22Rv1 (cell line): ENCODE measurements around the gene UBE2J1.

ENCODE experiments used
- ZFX ChIP-seq: fragments of 450-650 bp; IDR thresholded peaks from 2 replicates; pipeline ENCODE4 v1.6.1; 2017; ENCODE audit warnings: antibody characterized with exemption, borderline replicate concordance
- TF ChIP-seq, protein P1 (sequence below): fragments of 450-650 bp; IDR thresholded peaks from 2 replicates; pipeline ENCODE4 v1.5.1; 2017; ENCODE audit warnings: mild to moderate bottlenecking

DNA sequence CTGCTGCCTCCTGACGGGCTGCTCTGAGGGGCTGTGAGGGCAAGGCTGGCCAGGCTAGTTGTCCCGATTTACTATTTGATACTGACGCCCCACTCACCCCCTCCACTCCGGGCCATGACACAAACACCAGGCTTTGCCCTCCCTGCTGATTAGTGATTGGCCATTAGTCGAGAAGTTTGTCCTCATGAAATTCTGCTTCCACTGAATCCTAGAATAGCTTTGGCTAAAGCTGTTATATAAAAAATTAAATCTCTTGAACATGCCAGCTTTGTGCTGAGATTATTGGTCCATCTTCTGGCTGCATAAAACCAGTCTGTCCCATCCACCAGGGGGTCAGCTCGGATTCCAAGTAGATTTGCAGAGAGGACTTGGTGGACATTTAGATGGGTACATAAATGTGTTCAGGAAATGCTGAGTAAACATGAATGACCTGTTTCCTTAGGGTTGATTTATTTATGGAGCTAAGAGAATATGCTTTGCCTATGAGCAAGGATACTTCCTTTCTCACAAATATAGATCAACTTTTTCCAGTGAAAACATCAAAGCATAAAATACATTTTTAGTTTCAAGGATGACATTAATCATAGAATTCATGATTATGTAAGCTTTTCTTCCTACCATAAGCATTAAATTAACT is 37.2 kb downstream of the UBE2J1 start, which contains the start of gene GABRR2:
- TF ChIP-seq, protein P1, sequence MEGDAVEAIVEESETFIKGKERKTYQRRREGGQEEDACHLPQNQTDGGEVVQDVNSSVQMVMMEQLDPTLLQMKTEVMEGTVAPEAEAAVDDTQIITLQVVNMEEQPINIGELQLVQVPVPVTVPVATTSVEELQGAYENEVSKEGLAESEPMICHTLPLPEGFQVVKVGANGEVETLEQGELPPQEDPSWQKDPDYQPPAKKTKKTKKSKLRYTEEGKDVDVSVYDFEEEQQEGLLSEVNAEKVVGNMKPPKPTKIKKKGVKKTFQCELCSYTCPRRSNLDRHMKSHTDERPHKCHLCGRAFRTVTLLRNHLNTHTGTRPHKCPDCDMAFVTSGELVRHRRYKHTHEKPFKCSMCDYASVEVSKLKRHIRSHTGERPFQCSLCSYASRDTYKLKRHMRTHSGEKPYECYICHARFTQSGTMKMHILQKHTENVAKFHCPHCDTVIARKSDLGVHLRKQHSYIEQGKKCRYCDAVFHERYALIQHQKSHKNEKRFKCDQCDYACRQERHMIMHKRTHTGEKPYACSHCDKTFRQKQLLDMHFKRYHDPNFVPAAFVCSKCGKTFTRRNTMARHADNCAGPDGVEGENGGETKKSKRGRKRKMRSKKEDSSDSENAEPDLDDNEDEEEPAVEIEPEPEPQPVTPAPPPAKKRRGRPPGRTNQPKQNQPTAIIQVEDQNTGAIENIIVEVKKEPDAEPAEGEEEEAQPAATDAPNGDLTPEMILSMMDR, result no peak
- TF ChIP-seq ZFX, result no peak
